Posterior cingulate gyrus (tissue), 11 donors: Measurements from ENCODE around the gene DUSP10.

ENCODE experiments used
- DNase-seq, 10 donors: peaks; one replicate each; pipeline versions ENCODE4 v3.0.0 to v3.0.0-alpha.2; 2020 to 2021; ENCODE audit warnings: mixed read lengths in 3 of 10
- intact Hi-C: fragments of 100-400 bp; cut with DNase I; formaldehyde crosslinking; loops from one replicate; pipeline ENCODE4 v1.15.1; 2023

DUSP10 gene

DNA sequence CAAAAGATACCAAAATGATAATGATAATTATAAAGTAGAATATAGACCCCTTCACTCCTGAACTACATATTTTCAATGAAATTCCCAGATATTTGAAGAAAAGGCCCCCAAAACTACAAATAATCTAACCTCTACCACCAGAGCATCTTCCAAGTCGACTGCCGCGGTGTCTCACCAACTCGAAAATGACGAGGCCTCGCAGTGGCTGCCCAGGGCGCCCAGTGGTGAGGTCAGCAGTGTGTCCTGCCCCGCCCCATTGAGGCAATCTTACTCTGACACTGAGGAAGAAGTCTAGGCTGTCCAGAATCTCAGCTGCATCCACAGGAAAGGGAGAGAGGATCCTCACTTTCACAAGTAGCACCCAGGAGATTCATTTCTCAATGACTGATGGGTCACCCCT, 5.2 kb downstream of the DUSP10 start:
- intact Hi-C loops: no loop called here
- DNase-seq: peak in 5 of 10 donors; percentile 42 to 94 (median 70)

DNA sequence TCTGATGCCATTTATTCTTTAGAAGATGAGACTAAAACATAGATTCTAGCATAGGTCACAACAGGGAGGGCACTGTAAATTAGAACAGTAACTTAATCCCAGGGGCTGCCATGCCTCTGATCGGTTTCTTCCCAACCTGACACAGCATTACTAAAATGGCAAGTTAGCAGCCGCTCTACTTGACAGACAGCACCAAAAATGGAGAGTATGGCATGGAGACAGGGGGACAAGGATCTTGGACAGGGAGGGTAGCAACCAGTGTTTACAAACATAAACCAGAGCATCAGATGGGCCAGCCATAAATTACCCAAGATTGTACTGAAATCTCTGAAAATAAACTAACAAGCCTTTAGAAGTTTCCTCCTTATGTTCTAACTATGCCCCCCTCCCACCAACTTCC, 5.9 kb downstream of the DUSP10 start:
- intact Hi-C loops: no loop called here
- DNase-seq: no peak

DNA sequence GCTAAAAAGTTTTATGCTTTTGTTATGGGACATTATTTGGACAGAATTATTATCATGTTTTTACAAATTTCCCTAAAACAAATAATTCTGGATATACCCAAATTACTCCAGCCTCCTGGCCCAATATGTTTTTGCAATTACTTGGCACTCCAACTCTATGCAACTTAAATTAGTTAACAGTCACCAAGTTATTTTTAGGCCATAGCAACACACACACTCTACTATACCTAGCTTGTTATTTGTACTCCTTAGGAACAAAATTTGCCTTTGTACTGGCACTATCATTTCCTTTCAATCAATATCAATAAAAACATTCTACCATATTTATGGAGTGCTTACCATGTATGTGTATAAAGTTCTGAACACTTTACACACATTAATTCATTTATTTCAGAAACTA, 7.7 kb downstream of the DUSP10 start:
- intact Hi-C loops: no loop called here
- DNase-seq: no peak

GRCh38 chr1:221732052-221732451, 9.8 kb downstream of the DUSP10 start:
- intact Hi-C loops: no loop called here

GRCh38 chr1:221729771-221730330, 12.0 kb downstream of the DUSP10 start:
- intact Hi-C loops: no loop called here
- DNase-seq: no peak

More at GRCh38 chr1:221732052-221732451, 9.8 kb downstream of the DUSP10 start:
- DNase-seq: no peak

- intact Hi-C loops: no loop called here
Observed at GRCh38 chr1:221728037-221728505, 13.8 kb downstream of the DUSP10 start.

GRCh38 chr1:221727146-221728036, 14.5 kb downstream of the DUSP10 start:
- intact Hi-C loops: no loop called here
- no peak for DNase-seq

More at GRCh38 chr1:221728037-221728505, 13.8 kb downstream of the DUSP10 start:
- DNase-seq: no peak

DNA sequence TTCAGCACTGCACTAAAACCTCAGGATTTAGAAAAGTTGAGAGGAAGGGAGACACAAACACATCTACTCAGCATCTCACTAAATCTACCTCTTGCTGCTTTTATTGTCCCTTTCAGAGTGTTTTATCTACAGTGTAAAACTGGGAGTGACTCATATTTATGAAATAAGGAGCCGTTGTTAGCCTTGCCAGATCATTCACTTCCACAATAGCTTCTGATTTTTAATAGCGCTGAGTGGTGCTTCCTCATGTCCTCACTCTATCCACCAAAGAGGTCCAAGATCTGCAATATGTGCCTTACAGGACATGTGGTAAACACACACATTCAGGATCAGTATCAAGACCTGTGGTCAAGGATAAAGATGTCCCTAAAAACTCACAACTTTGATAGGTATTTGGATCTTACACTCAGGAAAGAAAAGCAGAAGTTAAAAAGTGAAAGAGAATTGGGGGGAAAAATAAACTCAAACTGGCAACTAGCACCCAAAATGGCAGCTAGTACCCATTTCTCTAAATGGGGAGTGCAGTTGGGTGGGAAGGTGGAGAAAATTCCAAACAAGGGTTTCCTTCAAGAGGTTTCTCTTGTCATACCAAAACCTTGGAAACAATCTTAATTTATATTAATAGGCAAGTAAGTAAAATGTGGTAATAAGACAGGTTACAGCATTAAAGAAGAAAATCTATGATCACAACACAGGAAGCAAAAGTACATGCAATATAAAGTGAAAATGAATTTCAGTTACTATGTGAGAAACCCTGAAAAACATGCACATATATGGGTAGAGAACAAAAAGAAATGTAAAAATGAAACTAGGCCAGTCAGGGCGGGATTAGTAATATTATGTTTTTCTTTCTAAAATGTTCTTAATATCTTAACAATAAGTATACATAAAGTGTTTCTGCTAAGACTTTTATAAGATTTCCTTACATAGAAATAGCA, 15.9 kb downstream of the DUSP10 start:
- intact Hi-C loops: no loop called here
- DNase-seq: no peak

- peak in 3 of 10 donors; percentile 32 to 87 (median 74) for DNase-seq
- intact Hi-C loops: no loop called here
Observed at GRCh38 chr1:221724931-221725605, 16.8 kb downstream of the DUSP10 start.

- intact Hi-C loops: no loop called here
- no peak for DNase-seq
Observed at GRCh38 chr1:221723848-221724236, 18.0 kb downstream of the DUSP10 start.

GRCh38 chr1:221723018-221723847, 18.7 kb downstream of the DUSP10 start:
- intact Hi-C loops: no loop called here

DNA sequence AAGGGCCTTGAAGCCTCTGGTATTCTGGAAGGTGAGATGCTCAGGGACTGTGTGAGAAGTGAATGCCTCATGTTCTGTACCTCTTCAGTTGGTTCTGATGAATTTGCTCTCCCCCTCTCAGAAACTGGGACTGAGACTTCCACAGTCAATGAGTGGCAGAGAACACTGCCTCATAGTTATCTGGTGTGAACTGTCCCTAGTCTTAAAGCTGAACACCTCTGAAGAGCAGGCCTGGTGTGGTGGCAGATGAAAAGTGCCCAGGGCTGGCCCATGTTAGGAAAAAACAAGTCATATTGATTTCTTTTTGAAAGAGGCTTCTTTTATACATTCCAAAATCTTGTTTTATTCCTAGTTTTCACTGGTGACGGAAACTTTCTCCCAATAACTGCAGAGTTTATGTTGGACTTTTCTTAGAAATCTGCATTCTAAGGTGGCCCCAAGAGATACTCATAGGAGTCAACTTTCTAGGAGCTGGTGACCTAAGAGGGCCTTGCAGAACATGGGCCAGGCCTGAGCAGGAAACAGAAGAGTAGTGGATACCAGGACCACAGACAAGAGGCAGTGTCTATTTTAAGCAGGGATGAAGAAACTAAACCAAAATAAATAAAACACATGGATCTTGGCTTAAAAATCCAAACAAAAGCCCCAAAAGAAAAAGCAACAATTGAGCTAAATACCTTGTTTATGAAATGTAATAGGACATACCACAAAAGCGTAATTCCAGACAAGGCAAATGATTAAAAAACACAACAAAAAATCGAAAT, 19.5 kb downstream of the DUSP10 start:
- DNase-seq: no peak
- intact Hi-C loops: no loop called here

More at GRCh38 chr1:221723018-221723847, 18.7 kb downstream of the DUSP10 start:
- no peak for DNase-seq

- intact Hi-C loops: no loop called here
- no peak for DNase-seq
Observed at GRCh38 chr1:221720545-221720944, 21.3 kb downstream of the DUSP10 start.

- intact Hi-C loops: no loop called here
Observed at GRCh38 chr1:221719987-221720386, 21.9 kb downstream of the DUSP10 start.

DNA sequence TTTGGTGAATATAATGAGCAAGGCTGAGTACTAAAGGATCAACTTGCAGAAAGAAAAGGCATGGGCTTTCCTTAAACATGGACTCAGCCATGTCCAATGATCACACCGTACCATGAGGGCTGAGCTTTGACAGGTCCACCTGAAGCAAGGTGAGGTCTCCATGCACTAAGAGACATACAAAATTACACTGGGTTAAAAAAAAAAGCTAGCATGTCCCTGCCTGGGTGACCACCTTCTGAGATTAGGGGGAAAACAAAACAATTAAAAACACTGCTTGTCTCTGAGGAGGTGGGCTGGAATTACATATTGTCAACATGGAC, 22.7 kb downstream of the DUSP10 start:
- DNase-seq: no peak

More at GRCh38 chr1:221719987-221720386, 21.9 kb downstream of the DUSP10 start:
- DNase-seq: no peak

DNA sequence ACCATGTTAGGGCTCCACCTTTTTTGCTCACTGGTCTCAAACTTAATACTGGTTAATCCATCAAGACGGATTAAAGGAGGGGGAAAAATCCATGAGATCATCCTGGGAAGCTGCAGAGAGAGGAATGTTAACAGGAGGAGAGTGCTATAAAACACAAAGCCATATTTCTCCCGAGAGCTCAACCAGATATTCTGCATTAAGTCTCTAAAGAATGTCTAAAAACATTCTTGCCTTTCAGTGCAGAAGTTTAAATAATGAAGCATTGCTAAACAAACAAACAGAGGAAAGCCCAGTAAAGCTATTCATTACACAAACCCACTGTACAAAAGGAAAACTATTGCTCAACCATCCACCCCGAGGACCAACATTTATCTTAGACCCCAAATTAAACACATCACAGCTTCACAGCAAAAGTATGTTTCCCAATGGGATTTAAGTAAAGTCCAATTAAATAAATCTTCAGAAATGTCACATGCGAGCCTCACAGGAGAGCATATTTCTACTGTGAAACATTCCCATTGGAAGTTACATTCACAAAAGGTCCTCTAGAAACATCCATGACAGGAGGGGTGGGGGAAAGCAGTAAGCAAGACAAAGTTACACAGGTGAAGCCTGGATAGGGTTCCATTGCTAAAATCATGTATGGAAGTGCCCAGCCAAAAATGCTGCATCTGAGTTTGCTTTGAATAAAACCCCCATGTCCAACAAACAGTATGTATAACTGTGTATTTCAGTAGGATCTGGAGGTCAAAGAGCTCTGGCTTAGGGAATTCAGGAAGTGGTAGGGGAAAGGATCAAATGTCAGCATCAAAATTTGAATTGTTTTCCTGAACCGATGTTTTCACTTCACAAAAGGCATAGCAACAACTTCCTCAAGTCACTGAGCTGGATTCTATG, 23.3 kb downstream of the DUSP10 start:
- intact Hi-C loops: no loop called here
- DNase-seq: no peak

More for the DNA sequence above, 22.7 kb downstream of the DUSP10 start:
- intact Hi-C loops: no loop called here

- intact Hi-C loops: no loop called here
- no peak for DNase-seq
Observed at GRCh38 chr1:221717485-221717853, 24.4 kb downstream of the DUSP10 start.
